SK-N-SH (cell line): ENCODE results near the gene PGAP3. TPM values are rescaled to one million over a fixed set of nuclear protein-coding genes. Genes with fewer than 3 reads are reported as not detected.

Experiments
- CTCF ChIA-PET: fragments of 300-600, 350-600 bp; formaldehyde crosslinking; extraction: SDS; loops from one replicate; lab custom pipeline; 2021; lab: Yijun Ruan, JAX
- POLR2A ChIA-PET: fragments of 350-600 bp; sonication (Branson Sonifier 250); formaldehyde crosslinking; extraction: SDS; loops from one replicate; lab custom pipeline; 2020; ENCODE audit warnings: antibody characterized with exemption, inconsistent platforms; lab: Yijun Ruan, JAX
- DNase-seq: peaks from one replicate; pipeline ENCODE4 v3.0.0; 2012
- H2AFZ ChIP-seq: fragments of 200-600 bp; sonication (generic); 2 replicates; pipeline ENCODE4 v1.8.1; 2016; ENCODE audit warnings: antibody characterized with exemption, mild to moderate bottlenecking, low read depth
- H3F3A ChIP-seq: fragments of 200-600 bp; sonication (generic); replicated peaks from 2 replicates; pipeline ENCODE3; 2016; ENCODE audit warnings: antibody characterized with exemption, mild to moderate bottlenecking; ENCODE audit not compliant: insufficient read depth
- H3K27ac ChIP-seq, 2 experiments: fragments of 200-500 bp in 1 of 2; fragments of 200-600 bp in 1 of 2; sonication (Bioruptor generic) in 1 of 2; sonication (generic), shearing (Covaris generic) in 1 of 2; 2 replicates each; pipeline versions ENCODE4 v1.5.1 to v1.6.1; 2014 to 2016; ENCODE audit warnings: low read depth in 2 of 2, inconsistent platforms in 1 of 2, low read length in 1 of 2, mild to moderate bottlenecking in 1 of 2, mixed read lengths in 1 of 2
- H3K27me3 ChIP-seq: fragments of 200-600 bp; sonication (generic), shearing (Covaris generic); 2 replicates; pipeline ENCODE4 v1.6.1; 2016; ENCODE audit warnings: mixed run types; ENCODE audit not compliant: insufficient read depth
- H3K36me3 ChIP-seq, 2 experiments: fragments of 200-500 bp in 1 of 2; fragments of 200-600 bp in 1 of 2; sonication (Bioruptor generic) in 1 of 2; sonication (generic) in 1 of 2; replicated peaks in 1 of 2; 2 replicates each; pipeline versions ENCODE3 to v1.5.1; 2014 to 2016; ENCODE audit warnings: low read length in 1 of 2, mild to moderate bottlenecking in 1 of 2; ENCODE audit not compliant: insufficient read depth in 2 of 2, control insufficient read depth in 1 of 2
- H3K4me1 ChIP-seq, 2 experiments: fragments of 200-500 bp in 1 of 2; fragments of 200-600 bp in 1 of 2; sonication (Bioruptor generic) in 1 of 2; sonication (generic), shearing (Covaris generic) in 1 of 2; 2 replicates each; pipeline versions ENCODE4 v1.5.1 to v1.6.1; 2014 to 2016; ENCODE audit warnings: low read depth in 1 of 2, low read length in 1 of 2, mixed run types in 1 of 2; ENCODE audit not compliant: insufficient read depth in 2 of 2, control insufficient read depth in 1 of 2
- H3K4me2 ChIP-seq: fragments of 200-600 bp; sonication (generic), shearing (Covaris generic); 2 replicates; pipeline ENCODE4 v1.6.1; 2017; ENCODE audit warnings: mixed run types
- H3K4me3 ChIP-seq, 2 experiments: fragments of 200-500 bp in 1 of 2; fragments of 200-600 bp in 1 of 2; sonication (Bioruptor generic) in 1 of 2; sonication (generic), shearing (Covaris generic) in 1 of 2; 2 replicates each; pipeline versions ENCODE4 v1.5.1 to v1.8.1; 2014 to 2016; ENCODE audit warnings: low read depth in 2 of 2, inconsistent platforms in 1 of 2, low read length in 1 of 2, mild to moderate bottlenecking in 1 of 2, mixed read lengths in 1 of 2, moderate library complexity in 1 of 2
- H3K79me2 ChIP-seq: fragments of 200-600 bp; sonication (generic); 2 replicates; pipeline ENCODE4 v1.8.1; 2017; ENCODE audit warnings: mild to moderate bottlenecking; ENCODE audit not compliant: insufficient read depth
- H3K9ac ChIP-seq: fragments of 200-600 bp; sonication (generic); 2 replicates; pipeline ENCODE4 v1.6.1; 2017; ENCODE audit warnings: mixed run types
- H3K9me2 ChIP-seq: fragments of 200-600 bp; sonication (generic); 2 replicates; pipeline ENCODE4 v1.6.1; 2017; ENCODE audit warnings: mixed run types
- H3K9me3 ChIP-seq: fragments of 200-600 bp; sonication (generic); 2 replicates; pipeline ENCODE4 v1.6.1; 2017; ENCODE audit warnings: mixed run types, mild to moderate bottlenecking, moderate library complexity
- H4K20me1 ChIP-seq: fragments of 200-600 bp; sonication (generic); 2 replicates; pipeline ENCODE4 v1.6.1; 2017; ENCODE audit warnings: mild to moderate bottlenecking, mixed run types; ENCODE audit not compliant: insufficient read depth
- FOXJ3 ChIP-seq: sonication (generic); formaldehyde crosslinking; IDR thresholded peaks from 2 replicates; pipeline ENCODE4 v1.5.1; 2020; ENCODE audit warnings: mild to moderate bottlenecking, missing genetic modification reagents
- REST ChIP-seq: IDR thresholded peaks from 2 replicates; pipeline ENCODE4 v1.6.1; 2012; ENCODE audit warnings: mild to moderate bottlenecking, low read depth, low read length, moderate library complexity
- RXRA ChIP-seq: IDR thresholded peaks from 2 replicates; pipeline ENCODE4 v1.4.0; 2012; ENCODE audit warnings: low read depth, mild to moderate bottlenecking, borderline replicate concordance
- WGBS: methylation state at CpG from one replicate; pipeline ENCODE4 v1.1.6; 2017; ENCODE audit warnings: low lambda C conversion rate; 5-methylcytosine and 5-hydroxymethylcytosine counted together
- polyA plus RNA-seq, 3 experiments: library from polyadenylated mRNA; depleted of rRNA; stranded (reverse); fragments of >200 nt; gene quantifications; 2 replicates each; pipeline ENCODE4 v1.2.3, GENCODE V29; 2012

The PGAP3 gene
- polyA plus RNA-seq, 1 of the 3 experiments (the other 2 are of a cell fraction) = 20.9 TPM

DNA sequence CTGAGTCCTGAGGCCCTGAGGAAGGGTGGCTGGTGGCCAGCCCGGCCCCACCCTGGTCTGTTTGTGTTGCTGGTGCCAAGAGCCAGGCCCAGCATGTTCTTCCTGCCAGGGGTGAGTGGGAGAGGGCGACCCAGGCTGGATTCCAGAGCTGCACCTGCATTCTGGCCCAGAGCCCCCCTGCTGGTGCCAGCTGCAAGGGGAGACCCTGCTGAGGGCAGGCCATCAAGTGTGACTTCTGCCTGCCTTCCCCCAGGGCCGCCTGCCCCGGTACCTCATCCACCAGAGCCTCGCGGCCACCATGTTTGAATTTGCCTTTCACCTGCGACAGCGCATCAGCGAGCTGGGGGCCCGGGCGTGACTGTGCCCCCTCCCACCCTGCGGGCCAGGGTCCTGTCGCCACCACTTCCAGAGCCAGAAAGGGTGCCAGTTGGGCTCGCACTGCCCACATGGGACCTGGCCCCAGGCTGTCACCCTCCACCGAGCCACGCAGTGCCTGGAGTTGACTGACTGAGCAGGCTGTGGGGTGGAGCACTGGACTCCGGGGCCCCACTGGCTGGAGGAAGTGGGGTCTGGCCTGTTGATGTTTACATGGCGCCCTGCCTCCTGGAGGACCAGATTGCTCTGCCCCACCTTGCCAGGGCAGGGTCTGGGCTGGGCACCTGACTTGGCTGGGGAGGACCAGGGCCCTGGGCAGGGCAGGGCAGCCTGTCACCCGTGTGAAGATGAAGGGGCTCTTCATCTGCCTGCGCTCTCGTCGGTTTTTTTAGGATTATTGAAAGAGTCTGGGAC lies 25.1 kb downstream of the PGAP3 start:
- peaks cover 0 to 35% of the 10 kb centered on the region in 2 experiments for H3K36me3 ChIP-seq

GRCh38 chr17:39661744-39662541 lies 25.9 kb downstream of the PGAP3 start:
- 92% methylated on average over 7 of the region's 8 CpGs for WGBS
- H3K27me3 ChIP-seq = no peaks in the 10 kb centered on the region
- no peaks in the 10 kb centered on the region for H4K20me1 ChIP-seq
- no peaks in the 10 kb centered on the region for H3K79me2 ChIP-seq
- no peak overlapping the region for H3K4me3 ChIP-seq
- no peak for DNase-seq
- H3K4me2 ChIP-seq = no peak overlapping the region
- no peaks in the 10 kb centered on the region for H3F3A ChIP-seq
- H3K9me2 ChIP-seq = no peaks in the 10 kb centered on the region
- no peak overlapping the region for H3K9ac ChIP-seq
- no peak overlapping the region for H2AFZ ChIP-seq
- no peaks in the 10 kb centered on the region for H3K9me3 ChIP-seq
- TF ChIP-seq FOXJ3 (CRISPR knock-in tag) = no peak
- no peak overlapping the region for H3K27ac ChIP-seq
- ChIA-PET POLR2A (no interaction called here), CTCF (interaction anchor here (0.7 to 15.8 kb wide), 4 partner anchors 9 to 40 kb away, joined by 4 to 149 read pairs (median 7); no protein-coding TSS in a partner anchor)
- H3K4me1 ChIP-seq = peaks cover 0 to 9% of the 10 kb centered on the region in 2 experiments; a peak in 1 of 4 replicates
- H3K36me3 ChIP-seq = peaks cover 0 to 37% of the 10 kb centered on the region in 2 experiments

More for the DNA sequence above, 25.1 kb downstream of the PGAP3 start:
- Histone ChIP-seq H3F3A (no peaks in the 10 kb centered on the region), H3K9me2 (no peaks in the 10 kb centered on the region), H3K27me3 (no peaks in the 10 kb centered on the region), H3K9ac (no peak overlapping the region), H4K20me1 (no peaks in the 10 kb centered on the region), H3K4me1 (peaks cover 0 to 10% of the 10 kb centered on the region in 2 experiments; a peak in 1 of 4 replicates), H2AFZ (no peak overlapping the region), H3K79me2 (no peaks in the 10 kb centered on the region), H3K4me3 (no peak overlapping the region), H3K4me2 (no peak overlapping the region), H3K9me3 (no peaks in the 10 kb centered on the region), H3K27ac (no peak overlapping the region)
- TF ChIP-seq RXRA (no peak), REST (no peak)
- POLR2A ChIA-PET = no interaction called here
- no peak for DNase-seq
- WGBS = 89% methylated on average over 12 of the region's 22 CpGs
- CTCF ChIA-PET = interaction anchor here (0.7 to 15.8 kb wide), 8 partner anchors 9 to 67 kb away, joined by 3 to 149 read pairs (median 4); no protein-coding TSS in a partner anchor
